Stimulated activated CD8-positive, alpha-beta memory T cell treated with anti-CD3 and anti-CD28 coated beads, Interleukin-7, amount 100 ng/mL, for 4 hours (primary cell): ENCODE data around the gene CMTR1.
A peak's percentile ranks its signal among the peaks of the same experiment; 100 is the strongest.

Experiments used
- DNase-seq, 2 donors: peaks; one replicate each; pipeline ENCODE4 v3.0.0-alpha.2; 2020; ENCODE audit warnings: low read depth in 2 of 2

Gene CMTR1

GRCh38 chr6:37478827-37479226 is 45.8 kb downstream of the CMTR1 start:
- DNase-seq: no peak

- no peak for DNase-seq
Observed at GRCh38 chr6:37479266-37479854, 46.3 kb downstream of the CMTR1 start.

DNA sequence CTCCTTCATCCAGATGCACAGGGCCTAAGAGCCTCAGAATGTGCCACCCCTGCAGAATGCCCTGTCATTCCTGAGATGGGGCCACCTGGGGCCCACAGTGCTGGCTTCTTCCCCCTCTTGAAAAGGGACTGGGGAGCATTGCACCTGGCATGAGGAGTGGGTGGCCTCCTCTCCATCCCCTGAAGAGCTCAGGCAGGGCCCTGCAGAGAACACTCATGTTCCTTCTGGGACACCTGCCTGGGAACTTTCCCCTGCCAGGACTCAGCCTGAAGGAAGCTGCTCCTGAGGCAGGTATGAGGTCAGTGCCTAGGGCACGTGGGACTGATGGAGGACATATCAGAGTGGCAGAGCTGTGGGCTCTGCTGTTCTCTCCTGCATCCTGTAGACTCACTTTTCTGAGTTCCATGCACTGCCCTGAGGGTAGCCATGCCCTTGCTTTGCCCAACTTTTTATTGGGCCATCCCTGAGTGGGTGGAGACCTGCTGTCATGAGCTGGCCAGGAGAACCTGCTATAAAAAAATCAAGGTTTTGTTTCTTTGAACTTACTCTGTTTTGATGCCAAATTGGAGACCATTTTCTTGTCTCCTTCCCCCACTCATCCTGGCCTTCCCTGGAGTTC is 47.2 kb downstream of the CMTR1 start:
- no peak for DNase-seq

DNA sequence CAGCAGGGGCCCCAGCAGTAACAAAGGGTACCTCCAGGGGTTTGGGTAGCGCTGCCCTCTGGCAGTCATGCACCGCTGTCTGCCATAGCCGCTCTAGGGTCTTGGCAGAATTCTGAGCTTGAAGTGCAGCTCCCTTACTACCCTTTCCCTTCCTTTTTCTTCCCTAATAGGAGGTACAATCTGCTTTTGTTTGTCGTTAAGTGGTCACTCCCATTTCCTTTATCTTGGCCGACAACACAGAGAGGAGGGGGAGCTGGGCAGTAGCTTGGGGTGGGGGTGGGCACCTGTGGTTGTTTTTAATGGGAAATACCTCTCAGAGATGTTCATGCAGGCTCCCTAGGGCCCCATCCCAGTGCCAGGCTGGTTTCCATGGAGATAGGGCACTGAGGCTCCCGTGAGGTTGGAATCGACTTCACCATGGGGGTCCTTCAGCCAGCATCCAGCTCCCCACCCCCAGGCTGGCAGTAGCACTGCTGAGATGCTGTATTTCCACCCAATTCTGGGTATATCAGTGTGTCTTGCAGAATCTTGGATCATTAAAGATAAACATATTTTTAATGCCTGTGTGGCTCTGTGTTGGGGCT is 48.0 kb downstream of the CMTR1 start:
- DNase-seq: no peak

DNA sequence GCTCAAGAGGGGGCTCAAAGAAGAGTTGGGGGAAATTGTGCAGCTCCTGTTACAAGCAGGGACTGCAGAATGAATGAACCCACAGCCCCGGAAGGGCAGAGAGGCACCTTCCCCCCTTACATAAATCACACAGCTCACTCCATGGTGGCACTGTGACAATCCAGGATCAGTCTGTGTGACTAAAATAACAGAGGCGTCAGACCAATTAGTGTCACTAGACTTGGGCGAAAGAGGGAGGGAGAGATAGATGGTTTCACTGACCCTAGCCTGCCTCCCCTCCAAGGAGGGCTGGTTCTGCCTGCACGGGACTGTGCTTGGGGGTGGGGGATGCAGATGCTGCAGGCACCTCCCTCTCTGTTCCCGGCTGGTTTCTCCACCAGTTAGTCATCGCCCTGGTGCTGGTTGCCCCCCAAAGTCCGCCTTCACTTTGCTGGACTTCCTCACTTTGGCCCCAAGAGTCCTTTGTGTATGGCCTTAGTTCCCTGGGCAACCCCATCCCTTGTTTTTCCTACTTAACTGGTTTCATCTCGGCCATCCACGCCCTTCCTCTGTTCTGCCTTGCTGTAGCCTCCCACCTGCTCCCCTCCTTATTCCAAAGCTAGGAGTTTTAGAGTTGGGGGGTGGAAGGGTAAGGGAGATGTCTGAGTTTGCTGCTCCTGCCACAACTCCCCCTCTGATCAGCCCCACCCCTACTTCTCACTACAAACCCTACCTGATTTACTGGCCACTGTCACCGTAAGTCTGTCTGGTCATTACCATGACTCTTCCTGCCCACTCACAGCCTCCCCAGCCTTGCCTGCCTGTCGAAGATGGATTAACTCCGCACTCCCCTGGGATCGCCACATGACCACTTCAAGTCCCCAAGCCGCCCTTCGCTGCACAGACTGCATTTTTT is 48.9 kb downstream of the CMTR1 start:
- no peak for DNase-seq

- no peak for DNase-seq
Observed at GRCh38 chr6:37482606-37483251, 49.7 kb downstream of the CMTR1 start.

- DNase-seq: no peak
Observed at GRCh38 chr6:37483252-37483901, 50.4 kb downstream of the CMTR1 start.

DNA sequence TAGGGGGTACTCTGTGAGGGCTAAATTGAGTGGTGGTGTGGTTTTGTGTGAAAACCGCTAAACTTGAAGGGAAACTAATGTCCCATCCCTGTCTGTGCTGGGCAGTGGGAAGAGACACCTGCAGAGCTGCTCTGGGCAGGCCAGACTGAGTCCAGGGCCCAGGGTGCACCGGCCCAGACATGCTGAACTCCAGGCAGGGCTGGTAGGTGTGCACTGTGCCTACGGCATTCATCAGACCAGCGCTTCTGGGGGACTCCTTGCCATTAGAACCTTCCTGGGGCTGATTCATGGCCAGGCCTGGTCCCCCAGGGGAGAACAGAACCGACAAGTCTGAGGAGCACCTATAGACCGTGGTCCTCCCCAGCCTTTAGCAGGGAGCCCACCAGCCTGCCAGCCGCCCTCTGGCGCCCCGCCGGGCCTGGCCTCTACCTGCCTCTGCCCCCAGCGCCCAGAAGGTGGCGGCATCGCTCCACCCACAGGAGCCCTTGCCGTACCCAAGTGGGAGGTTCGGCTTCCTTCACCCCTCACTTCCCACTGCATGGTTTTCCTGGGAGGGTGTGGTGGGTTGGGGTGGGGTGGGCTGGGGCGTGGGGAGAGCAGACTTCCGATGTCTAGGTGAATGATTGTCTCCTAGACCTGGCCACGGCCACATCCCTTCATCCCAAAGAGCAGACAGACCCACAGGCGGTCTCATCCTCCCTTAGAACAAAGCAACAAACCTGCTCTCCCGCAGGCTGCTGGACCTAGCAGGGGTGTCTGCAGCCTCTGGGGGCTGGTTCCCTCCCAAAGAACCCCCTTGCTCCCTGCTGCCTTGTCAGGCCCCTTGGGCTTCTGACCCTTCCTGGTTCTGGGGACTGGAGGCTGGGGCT is 51.1 kb downstream of the CMTR1 start:
- DNase-seq: peak; percentile 52 to 55

- DNase-seq: no peak
Observed at GRCh38 chr6:37484786-37485170, 51.8 kb downstream of the CMTR1 start.

DNA sequence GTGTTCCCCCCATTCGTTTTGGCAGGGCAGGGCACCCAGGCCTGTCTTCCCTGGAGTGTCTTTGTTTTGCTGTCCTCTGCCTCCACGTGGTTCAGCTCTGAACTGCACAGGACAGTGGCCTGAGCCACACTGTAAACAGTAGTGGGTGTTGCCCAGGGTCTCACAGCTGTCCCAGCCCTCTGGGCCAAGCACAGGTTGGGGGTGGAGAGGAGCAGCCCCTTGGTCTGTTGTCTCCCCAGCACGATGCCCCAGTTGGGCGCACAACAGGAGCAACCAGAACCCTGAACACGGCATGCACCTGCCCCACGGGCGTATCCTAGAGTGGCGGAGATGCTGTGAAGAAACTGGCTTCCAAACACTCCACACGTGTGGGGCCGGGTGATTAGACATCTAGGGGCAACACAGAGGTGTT is 52.3 kb downstream of the CMTR1 start:
- no peak for DNase-seq

DNA sequence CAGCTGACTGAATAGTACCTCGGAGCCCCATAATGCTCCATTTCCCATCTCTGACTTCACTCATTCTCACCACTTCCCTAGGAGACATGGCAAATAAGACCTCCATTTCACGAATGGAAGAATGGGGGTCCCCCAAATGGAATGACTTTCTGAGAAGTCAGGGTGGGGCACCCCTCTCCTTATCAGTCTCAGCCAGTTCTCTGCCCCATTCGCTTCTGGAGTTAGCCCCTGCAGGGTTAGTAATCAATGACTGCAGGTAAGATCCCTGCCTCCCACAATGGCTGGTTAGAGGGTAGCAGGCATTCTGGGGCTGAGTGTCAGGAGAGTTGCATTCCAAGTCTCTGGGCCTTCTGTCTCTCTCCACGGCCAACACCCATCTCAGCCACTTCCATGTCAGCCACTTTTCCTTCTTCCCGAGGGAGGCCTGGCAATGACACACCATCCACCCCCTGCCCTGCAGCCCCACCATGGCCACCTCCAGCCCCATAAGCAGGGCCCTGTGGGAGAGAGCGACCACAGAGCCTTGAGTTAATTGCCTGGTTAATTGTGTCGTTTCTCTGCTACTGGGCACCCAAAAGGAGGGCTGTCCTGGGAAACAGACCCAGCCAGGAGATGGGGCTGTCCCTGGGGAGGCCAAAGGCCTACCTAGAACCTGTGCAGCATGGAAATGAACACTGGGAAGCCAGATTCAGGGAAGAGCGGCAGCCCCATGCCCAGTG is 53.3 kb downstream of the CMTR1 start:
- no peak for DNase-seq

- DNase-seq: no peak
Observed at GRCh38 chr6:37487591-37488380, 54.8 kb downstream of the CMTR1 start.

- DNase-seq: no peak
Observed at GRCh38 chr6:37488476-37488875, 55.5 kb downstream of the CMTR1 start.

GRCh38 chr6:37489697-37490336 is 56.8 kb downstream of the CMTR1 start:
- DNase-seq: no peak

GRCh38 chr6:37490536-37491170 is 57.6 kb downstream of the CMTR1 start:
- DNase-seq: no peak

DNA sequence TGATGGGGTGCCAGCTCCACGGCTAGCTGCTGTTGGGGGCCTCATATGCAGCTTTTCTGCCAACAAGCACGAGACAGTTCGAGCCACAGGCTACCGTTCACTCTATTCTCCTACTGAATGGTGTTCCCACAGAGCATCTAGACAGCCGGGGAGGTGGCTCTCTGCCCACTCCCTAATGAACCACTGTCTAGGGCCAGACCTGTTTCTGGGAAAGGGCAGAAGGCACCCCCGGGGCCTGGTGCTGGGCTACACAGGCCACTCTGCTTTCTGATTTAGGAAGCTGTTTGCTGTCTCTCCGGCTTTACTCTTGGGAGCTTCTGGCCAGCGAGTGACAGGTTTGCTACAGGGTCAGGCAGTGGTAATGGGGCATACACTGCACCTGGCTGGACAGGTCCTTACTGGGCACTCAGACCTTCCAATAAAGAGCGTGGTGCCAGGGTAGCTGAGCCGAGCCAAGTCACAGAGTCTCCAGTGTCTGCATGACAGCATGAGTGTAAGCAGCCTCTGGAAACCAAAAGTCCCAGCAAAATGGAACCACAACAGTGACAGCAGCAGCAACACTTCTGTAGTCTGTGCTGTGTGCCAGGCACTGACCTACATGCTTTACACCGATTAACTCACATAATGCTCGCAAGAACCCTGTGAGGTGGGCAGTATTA is 58.3 kb downstream of the CMTR1 start:
- no peak for DNase-seq

DNA sequence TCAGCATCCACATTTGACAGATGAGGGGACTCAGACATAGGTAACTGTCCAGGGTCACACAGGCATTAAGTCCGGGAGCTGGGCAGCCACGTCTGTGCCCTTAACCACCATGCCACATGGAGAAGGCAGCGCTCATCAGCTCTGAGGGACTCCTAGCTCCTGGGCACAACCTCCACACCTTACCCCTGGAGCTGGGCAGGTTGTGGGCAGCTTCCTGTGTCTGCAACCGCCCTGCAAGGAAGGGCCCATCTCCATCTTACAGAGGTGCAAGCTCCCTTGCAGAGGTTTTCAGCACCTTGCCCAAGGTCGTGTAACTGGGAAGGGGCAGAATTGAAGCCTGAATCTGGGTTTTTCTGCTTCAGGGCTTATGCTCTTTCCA is 58.8 kb downstream of the CMTR1 start:
- no peak for DNase-seq
